ENCODE measurements around the gene MRPL28. TPM values are rescaled to one million over a fixed set of nuclear protein-coding genes. Genes with fewer than 3 reads are reported as not detected.

The MRPL28 gene
- total RNA-seq, 2 donors from 2014 or later = 83.4 to 84.3 TPM

DNA sequence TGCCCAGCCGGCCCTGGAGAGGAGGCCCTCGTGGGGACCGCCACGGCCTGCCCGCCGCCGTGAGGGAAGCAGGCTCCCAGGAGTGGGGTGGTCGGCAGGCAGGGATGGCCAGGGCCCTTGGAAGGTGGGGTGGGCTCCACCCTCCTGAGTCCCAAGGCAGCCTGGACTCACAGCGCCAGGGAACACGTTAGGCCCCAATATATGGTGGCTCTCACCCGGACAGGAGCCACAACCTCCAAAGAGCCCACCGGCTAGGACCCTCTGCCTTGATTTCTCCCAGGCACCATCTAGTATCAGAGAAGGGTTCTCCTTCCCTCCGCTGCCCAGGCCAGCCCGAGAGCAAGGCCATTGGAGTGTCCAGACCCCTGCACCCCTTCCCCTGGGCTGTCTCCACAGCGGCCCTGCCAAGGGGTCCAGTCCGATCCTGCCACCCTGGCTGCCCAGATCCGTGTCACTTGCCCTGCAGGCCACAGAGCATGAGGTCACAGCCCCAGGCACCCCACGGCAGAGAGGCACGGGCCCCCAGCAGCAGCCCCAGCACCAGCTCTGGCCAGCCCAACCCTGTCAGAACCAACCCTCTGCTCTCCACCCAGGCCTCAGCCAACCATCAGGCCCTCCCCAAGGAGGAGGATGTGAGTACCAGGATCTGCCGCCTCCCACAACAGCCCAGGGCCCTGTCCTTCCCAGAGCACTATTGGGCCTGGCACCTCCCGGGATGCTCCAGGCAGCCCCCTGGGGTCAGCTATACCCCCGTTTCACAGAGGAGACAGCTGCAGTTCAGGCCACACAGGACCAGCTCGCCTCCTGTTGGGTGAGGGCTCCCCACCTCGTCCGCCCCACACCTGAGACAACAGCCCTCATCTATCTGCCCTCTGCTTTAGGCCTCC, 16.7 kb downstream of the MRPL28 start:
- H3K4me3 ChIP-seq = peak overlapping the region; percentile 60 to 69
- DNase-seq (ENCODE audit: low spot score) = no peak
- peak overlapping the region; percentile 61 to 70 for H3K27ac ChIP-seq
- WGBS = 71% methylated on average over 13 of the region's 25 CpGs
- H3K4me1 ChIP-seq (replicated peaks) = peaks cover 7% of the 10 kb centered on the region
- intact Hi-C loops (cut with DNase I) = loop anchor here (5.0 kb wide), 1 partner anchor 126 kb away; the partner anchor contains the start of gene LUC7L
- no peaks in the 10 kb centered on the region for H3K27me3 ChIP-seq (replicated peaks; ENCODE audit: insufficient read depth)
- no peaks in the 10 kb centered on the region for H3K36me3 ChIP-seq
- H3K9me3 ChIP-seq = no peaks in the 10 kb centered on the region
- TF ChIP-seq, protein P1, sequence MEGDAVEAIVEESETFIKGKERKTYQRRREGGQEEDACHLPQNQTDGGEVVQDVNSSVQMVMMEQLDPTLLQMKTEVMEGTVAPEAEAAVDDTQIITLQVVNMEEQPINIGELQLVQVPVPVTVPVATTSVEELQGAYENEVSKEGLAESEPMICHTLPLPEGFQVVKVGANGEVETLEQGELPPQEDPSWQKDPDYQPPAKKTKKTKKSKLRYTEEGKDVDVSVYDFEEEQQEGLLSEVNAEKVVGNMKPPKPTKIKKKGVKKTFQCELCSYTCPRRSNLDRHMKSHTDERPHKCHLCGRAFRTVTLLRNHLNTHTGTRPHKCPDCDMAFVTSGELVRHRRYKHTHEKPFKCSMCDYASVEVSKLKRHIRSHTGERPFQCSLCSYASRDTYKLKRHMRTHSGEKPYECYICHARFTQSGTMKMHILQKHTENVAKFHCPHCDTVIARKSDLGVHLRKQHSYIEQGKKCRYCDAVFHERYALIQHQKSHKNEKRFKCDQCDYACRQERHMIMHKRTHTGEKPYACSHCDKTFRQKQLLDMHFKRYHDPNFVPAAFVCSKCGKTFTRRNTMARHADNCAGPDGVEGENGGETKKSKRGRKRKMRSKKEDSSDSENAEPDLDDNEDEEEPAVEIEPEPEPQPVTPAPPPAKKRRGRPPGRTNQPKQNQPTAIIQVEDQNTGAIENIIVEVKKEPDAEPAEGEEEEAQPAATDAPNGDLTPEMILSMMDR (IDR thresholded peaks at IDR 0.05) = no peak
- TF ChIP-seq POLR2AphosphoS5 (IDR thresholded peaks at IDR 0.05) (no peak), POLR2A (IDR thresholded peaks at IDR 0.05) (no peak)

DNA sequence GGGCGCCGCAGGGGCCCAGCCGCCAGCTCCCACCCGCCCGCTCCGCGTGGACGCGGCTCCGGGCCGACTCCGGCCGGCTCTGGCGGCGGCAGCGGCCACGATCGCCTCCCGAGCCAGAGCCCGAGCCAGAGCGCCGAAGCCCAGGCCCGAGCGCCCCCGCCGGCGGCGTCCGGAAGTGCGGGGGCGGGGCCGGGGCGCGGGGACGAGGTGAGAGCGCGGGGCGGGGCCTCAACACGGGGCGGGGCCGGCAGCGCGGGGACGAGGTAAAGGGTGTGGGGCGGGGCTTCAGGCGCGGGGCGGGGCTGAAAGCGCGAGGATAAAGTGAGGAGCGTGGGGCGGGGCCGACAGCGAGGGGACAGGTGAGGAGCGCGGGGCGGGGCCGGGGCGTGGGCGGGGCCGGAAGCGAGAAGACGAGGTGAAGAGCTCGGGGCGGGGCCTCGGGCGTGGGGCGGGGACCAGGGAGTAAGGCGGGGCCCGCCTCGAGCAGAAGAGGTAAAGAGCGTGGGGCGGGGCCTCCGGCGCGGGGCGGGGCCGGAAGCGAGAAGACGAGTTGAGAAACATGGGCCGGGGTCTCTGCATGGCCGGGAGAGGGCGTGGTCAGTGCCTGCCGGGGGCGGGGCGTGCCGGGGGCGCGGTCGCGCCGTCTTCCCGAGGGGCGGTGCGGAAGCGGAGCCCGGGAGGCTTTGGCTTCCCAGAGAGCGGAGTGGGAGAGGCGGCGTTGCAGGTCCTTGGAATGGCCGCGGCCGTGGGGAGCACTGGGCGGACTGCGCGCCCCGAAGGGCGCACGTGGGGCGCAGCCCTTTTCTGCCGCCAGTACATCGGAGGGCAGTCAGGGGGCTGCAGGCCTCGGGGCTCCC, 17.6 kb downstream of the MRPL28 start, which contains the start of gene AXIN1:
AXIN1 (minus strand) TSS at position 177 of the 857 bp plus-strand sequence. CDS start 5,698 bp downstream, outside the sequence.
- Histone ChIP-seq H3K4me1 (replicated peaks) (peaks cover 7% of the 10 kb centered on the region), H3K9me3 (no peaks in the 10 kb centered on the region), H3K27me3 (replicated peaks; ENCODE audit: insufficient read depth) (no peaks in the 10 kb centered on the region), H3K36me3 (no peaks in the 10 kb centered on the region), H3K27ac (peak within 1 kb of the TSS; percentile 61 to 70), H3K4me3 (peak within 1 kb of the TSS; percentile 60 to 69)
- 1% methylated on average over 77 of the region's 113 CpGs for WGBS
- intact Hi-C loops (cut with DNase I) = loop anchor here (5.0 kb wide), 1 partner anchor 125 kb away; the partner anchor contains the start of gene LUC7L
- DNase-seq (ENCODE audit: low spot score) = peak; percentile 100
- TF ChIP-seq POLR2AphosphoS5 (IDR thresholded peaks at IDR 0.05) = peak; percentile 86
- TF ChIP-seq POLR2A (IDR thresholded peaks at IDR 0.05) = peak; percentile 98
- TF ChIP-seq, protein P1 (IDR thresholded peaks at IDR 0.05) = peak; percentile 34 to 66 (median 58)

DNA sequence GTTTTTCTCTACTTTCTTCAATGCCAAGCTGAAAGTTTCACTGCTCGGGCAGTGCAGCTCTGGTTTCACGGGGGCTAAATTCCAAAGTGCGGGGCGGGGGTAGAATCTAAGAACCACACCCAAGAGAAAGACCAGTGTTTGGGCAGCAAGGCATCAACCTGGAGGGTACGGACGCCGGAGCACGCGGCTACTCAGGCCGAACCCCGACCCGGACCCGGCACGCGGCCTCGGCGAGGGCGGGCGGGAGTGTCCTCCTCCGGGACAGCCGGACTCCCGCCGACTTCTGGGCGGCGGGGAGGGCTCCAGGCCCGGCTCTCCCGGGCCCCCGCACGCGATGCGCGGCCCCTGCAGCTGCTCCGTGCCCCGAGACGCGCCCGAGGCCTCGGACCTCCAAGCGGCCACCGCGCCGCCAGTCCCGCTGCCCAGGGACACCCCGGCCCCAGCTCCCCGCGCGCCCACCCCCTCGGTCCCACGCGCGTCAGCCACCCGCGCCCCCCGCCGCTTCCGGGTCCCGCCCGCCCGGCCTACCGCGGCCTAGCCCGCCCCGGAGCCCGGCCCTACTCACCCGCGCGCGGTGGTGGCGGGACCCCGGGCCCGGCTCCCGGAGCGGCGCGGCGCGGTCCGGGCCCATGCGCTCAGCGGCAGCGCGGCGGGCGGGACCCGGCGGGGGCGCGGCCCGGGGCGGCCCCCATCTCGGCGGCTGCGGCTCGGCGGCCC, 18.4 kb downstream of the MRPL28 start:
- intact Hi-C loops (cut with DNase I) = loop anchor here (5.0 kb wide), 1 partner anchor 125 kb away; the partner anchor contains the start of gene LUC7L
- Histone ChIP-seq H3K9me3 (no peaks in the 10 kb centered on the region), H3K27me3 (replicated peaks; ENCODE audit: insufficient read depth) (no peaks in the 10 kb centered on the region), H3K4me1 (replicated peaks) (peaks cover 7% of the 10 kb centered on the region), H3K4me3 (peak overlapping the region; percentile 60 to 69), H3K27ac (peak overlapping the region; percentile 42 to 48), H3K36me3 (no peaks in the 10 kb centered on the region)
- DNase-seq (ENCODE audit: low spot score) = no peak
- under 1% methylated on average over 39 of the region's 95 CpGs for WGBS
- peak; percentile 13 for TF ChIP-seq POLR2A (IDR thresholded peaks at IDR 0.05)
- TF ChIP-seq, protein P1 (IDR thresholded peaks at IDR 0.05) = no peak

DNA sequence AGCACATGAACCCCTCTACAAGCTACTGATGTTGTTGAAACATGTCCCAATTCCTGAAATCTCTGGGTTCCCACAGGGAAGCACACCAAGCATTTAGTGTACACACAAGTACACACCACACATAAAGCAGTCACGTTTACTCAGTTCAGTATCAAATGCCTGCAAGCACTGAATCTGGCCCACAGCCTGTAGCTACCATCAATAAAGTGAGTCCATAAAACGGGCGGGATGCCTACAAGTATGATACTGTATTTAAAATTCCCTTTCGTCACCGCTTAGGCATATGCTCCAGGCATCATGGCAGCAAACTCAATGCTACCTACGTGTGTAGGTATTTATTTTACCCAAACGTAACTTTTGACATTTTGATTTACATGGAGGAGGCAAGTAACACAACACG, 20.1 kb downstream of the MRPL28 start:
- no peaks in the 10 kb centered on the region for H3K36me3 ChIP-seq
- peaks cover 7% of the 10 kb centered on the region for H3K4me1 ChIP-seq (replicated peaks)
- no peak overlapping the region for H3K4me3 ChIP-seq
- no peaks in the 10 kb centered on the region for H3K9me3 ChIP-seq
- H3K27me3 ChIP-seq (replicated peaks; ENCODE audit: insufficient read depth) = no peaks in the 10 kb centered on the region
- no peak overlapping the region for H3K27ac ChIP-seq
- no peak for TF ChIP-seq POLR2A (IDR thresholded peaks at IDR 0.05)
- TF ChIP-seq POLR2AphosphoS5 (IDR thresholded peaks at IDR 0.05) = no peak
- TF ChIP-seq, protein P1 (IDR thresholded peaks at IDR 0.05) = no peak
- no peak for DNase-seq (ENCODE audit: low spot score)
- intact Hi-C loops (cut with DNase I) = loop anchor here (5.0 kb wide), 1 partner anchor 123 kb away; the partner anchor contains the start of gene LUC7L
- 71% methylated on average over 8 of the region's 8 CpGs for WGBS

All from prostate gland (tissue), 2 donors.